Measurements from ENCODE around the gene ZC3H15.

GRCh38 chr2:186544255-186544675 is 58.2 kb downstream of the ZC3H15 start:
- TF ChIP-seq POLR2A (IDR thresholded peaks at IDR 0.05; ENCODE audit: extremely low read depth, insufficient read length) (no peak), CTCF (IDR thresholded peaks at IDR 0.05; ENCODE audit: low read depth, low read length) (no peak), MAX (IDR thresholded peaks at IDR 0.05; ENCODE audit: low read depth, low read length) (no peak), MYC (IDR thresholded peaks at IDR 0.05; ENCODE audit: low read depth, low read length) (no peak)

Measured in NB4 (cell line).